Stimulated activated CD4-positive, alpha-beta T cell treated with anti-CD3 and anti-CD28 coated beads, Interleukin-15, amount 100 ng/mL, for 1 hour (primary cell): ENCODE results near the gene DDB1.
A peak's percentile ranks its signal among the peaks of the same experiment; 100 is the strongest.

Experiments
- DNase-seq, 2 donors: peaks; one replicate each; pipeline ENCODE4 v3.0.0-alpha.2; 2020; ENCODE audit warnings: low read depth in 1 of 2, low spot score in 1 of 2

Gene DDB1

GRCh38 chr11:61297746-61298145, 35.2 kb downstream of the DDB1 start:
- DNase-seq: no peak

GRCh38 chr11:61297341-61297740, 35.6 kb downstream of the DDB1 start:
- DNase-seq: no peak

- DNase-seq: no peak
These were observed 37.3 kb downstream of the DDB1 start for GRCh38 chr11:61295596-61295926.

GRCh38 chr11:61294717-61295595, 37.9 kb downstream of the DDB1 start, which contains the start of gene VWCE:
Gene VWCE, minus strand, starts transcription at chr11:61295316. Its CDS starts 279 bp downstream, at chr11:61295037.
- DNase-seq: peak; percentile 13 to 65

- DNase-seq: peak in 1 of 2 donors; percentile 46
These were observed 38.8 kb downstream of the DDB1 start for GRCh38 chr11:61293867-61294716.

GRCh38 chr11:61292356-61292755, 40.5 kb downstream of the DDB1 start:
- DNase-seq: no peak

- DNase-seq: no peak
These were observed 41.8 kb downstream of the DDB1 start for GRCh38 chr11:61290905-61291690.

GRCh38 chr11:61287338-61287977, 45.4 kb downstream of the DDB1 start:
- no peak for DNase-seq

- no peak for DNase-seq
These were observed 49.3 kb downstream of the DDB1 start for GRCh38 chr11:61283613-61284012.

GRCh38 chr11:61281581-61282250, 51.2 kb downstream of the DDB1 start:
- DNase-seq: no peak

- no peak for DNase-seq
These were observed 51.9 kb downstream of the DDB1 start for GRCh38 chr11:61280883-61281580.

- DNase-seq: no peak
These were observed 52.8 kb downstream of the DDB1 start for GRCh38 chr11:61279934-61280659.

- no peak for DNase-seq
These were observed 54.9 kb downstream of the DDB1 start for GRCh38 chr11:61278001-61278470.

GRCh38 chr11:61277186-61278000, 55.5 kb downstream of the DDB1 start:
- DNase-seq: no peak

GRCh38 chr11:61275191-61275590, 57.7 kb downstream of the DDB1 start:
- DNase-seq: no peak

- DNase-seq: no peak
These were observed 58.8 kb downstream of the DDB1 start for GRCh38 chr11:61274084-61274483.

- DNase-seq: no peak
These were observed 59.5 kb downstream of the DDB1 start for GRCh38 chr11:61273178-61274078.
